ENCODE results near the gene EEPD1. TPM values are rescaled to one million over a fixed set of nuclear protein-coding genes. Genes with fewer than 3 reads are reported as not detected.
"Not testable (repeated sequence)": the region's sequence is repeated elsewhere in the genome, so short reads cannot be mapped to it uniquely, and the experiment has no call there.

The EEPD1 gene
- total RNA-seq, 1 donor from 2014 or later = 13.9 TPM

DNA sequence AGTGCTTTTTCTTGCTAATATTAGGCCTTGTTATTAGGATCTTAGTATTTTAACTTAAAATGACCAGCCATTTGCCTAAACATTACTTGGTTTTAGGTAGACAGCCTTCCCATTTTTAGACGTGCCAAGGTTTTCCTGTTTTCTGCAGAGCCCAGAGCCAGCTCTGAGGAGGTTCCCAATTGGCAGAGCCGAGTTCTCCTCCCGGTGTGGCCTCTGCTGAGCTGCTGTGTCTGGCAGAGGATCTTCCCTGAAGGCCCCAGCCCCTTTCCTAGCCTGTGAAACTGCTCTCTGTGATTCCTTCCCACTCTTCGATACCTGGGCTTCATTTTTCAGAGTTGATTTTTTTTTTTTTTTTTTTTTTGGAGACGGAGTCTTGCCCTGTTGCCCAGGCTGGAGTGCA is 91.4 kb downstream of the EEPD1 start:
- FAIRE-seq = no peak
- no peak for DNase-seq (ENCODE audit: low spot score in 2 of 2)

DNA sequence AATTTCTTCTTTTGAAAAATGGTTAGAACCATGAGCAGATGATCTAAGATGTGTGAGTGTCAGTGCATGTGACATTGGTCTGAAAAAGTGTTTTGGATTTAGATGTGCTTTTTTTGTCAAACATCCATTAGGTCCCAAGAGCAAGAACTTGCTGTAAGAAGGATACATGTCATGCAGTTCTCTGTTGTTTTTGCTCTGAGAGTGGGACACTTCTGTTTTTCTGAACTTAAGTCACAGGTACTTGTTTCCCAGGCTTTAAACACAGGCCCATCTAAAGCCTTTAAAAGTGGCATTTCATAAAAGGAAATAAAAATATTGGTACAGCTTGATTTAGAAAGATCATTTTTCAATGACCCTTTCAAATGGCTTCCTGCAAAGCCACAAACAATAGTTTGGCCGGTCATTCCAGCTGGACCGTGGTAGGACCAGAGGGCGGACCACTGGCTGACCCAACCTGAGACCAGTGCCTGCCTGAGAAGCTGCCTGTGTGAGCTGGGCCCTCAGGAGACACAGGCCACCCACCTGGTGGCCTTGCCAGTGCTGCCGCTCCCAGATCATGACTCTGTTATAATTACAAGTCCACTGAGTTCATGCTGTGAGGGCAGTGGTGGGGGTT is 92.7 kb downstream of the EEPD1 start:
- DNase-seq (ENCODE audit: low spot score in 2 of 2) = no peak
- no peak for FAIRE-seq

DNA sequence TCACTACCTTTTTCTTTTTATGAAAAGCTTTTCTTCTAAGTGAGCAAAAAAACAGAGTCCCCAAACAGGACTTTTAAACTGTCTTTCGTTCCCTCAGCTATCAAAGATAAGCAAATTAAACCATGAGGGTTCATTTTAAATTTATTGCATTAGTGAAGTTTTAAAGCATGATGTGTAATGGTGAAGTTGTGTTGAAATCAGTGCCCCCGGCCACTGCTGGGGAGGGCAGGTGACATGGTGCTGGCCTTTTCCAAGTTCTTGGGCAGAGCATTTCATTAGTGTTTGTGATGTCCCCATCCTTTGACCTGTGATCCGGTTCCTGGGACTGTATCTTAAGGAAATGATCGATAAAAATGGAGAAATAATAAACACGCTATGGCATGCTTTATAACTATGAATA is 96.0 kb downstream of the EEPD1 start:
- FAIRE-seq = no peak

DNA sequence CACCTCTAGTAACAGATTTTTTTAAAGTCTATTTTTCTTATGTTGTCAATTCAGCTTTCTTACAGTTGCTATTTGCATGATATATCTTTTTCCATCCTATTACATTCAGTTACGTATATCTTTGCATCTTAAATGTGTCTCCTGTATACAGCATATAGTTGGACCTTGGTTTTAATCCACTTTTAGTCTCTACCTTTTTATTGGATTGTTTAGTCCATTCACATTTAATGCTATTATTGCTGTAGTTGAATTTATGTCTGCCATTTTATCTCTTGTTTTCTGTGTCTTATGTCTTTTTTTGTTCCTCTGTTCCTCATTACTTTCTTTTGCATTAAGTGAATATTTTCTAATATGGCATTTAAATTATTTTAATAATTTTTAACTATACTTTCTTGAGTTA is 100.6 kb downstream of the EEPD1 start:
- DNase-seq (ENCODE audit: low spot score in 2 of 2) (no peak), FAIRE-seq (no peak)

More for the DNA sequence above, 96.0 kb downstream of the EEPD1 start:
- no peak for DNase-seq (ENCODE audit: low spot score in 2 of 2)

DNA sequence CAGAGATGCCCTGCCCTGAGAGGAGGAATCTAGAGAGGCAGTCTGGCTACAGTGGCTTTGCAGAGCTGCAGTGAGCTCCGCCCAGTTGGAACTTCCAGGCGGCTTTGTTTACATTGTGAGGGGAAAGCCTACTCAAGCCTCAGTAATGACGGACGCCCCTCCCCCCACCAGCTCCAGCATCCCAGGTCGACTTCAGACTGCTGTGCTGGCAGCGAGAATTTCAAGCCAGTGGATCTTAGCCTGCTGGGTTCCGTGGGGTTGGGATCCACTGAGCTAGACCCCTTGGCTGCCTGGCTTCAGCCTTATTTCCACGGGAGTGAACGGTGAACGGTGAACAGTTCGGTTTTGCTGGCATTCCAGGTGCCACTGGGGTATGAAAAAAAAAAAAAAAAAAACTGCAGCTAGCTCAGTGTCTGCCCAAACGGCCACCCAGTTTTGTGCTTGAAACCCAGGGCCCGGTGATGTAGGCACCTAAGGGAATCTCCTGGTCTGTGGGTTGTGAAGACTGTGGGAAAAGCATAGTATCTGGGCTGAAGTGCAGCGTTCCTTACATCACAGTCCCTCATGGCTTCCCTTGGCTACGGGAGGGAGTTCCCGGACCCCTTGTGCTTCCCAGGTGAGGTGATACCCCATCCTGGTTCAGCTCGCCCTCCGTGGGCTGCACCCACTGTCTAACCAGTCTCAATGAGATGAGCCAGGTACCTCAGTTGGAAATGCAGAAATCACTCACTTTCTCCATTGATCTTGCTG is 105.6 kb downstream of the EEPD1 start:
- not testable (repeated sequence) for FAIRE-seq; DNase-seq (ENCODE audit: low spot score in 2 of 2)

DNA sequence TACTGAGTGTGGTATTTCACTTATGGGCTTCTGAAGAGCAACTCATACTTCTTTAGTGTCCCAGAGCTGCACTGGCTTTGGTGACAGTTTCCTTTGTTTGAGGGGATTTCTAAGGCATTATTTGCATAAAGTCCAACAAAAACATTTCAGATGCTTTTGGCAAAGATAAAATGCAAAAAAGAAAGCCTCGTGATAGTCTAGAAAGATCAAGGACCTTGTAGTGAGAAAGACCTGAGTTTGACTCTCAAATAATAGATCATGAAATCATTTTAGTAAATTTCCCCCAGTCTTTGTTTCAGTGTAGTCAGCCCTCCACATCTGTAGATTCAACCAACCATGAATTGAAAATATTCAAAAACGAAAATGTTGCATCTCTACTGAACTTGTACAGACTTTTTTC is 107.4 kb downstream of the EEPD1 start:
- no peak for DNase-seq (ENCODE audit: low spot score in 2 of 2)
- FAIRE-seq = no peak

DNA sequence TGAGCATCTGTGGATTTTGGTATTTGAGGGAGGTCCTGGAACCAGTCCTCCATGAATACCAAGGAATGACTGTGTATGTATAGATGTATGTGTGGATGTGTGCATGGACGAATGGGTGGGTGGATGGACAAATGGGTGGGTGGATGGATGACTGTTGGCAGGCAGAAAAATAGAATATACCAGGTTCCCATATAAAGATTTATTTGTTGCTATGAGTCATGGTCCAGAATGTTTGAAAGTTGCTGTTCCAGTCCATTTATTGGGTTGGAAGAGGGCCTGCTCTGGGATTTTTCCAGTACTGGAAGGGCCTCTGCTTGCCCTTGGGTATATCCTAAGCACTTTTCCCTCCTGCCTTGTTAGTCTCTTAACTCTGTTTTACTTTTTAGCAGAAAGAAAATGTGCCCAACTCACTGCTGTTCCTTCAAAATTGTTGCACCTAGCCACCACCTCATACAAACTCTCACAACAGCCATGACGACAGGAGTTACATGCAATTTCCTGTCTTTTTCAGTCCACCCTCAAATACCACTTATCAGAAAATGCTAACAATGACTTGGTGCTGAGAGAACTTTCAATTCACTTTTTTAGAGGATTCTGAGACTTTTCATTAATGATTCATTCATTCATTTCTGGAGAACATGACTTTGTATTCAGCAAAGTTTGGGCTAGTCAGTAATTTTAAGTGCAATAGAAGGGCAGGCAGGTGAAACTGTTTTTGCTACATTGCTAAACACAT is 108.1 kb downstream of the EEPD1 start:
- FAIRE-seq (no peak), DNase-seq (ENCODE audit: low spot score in 2 of 2) (no peak)

DNA sequence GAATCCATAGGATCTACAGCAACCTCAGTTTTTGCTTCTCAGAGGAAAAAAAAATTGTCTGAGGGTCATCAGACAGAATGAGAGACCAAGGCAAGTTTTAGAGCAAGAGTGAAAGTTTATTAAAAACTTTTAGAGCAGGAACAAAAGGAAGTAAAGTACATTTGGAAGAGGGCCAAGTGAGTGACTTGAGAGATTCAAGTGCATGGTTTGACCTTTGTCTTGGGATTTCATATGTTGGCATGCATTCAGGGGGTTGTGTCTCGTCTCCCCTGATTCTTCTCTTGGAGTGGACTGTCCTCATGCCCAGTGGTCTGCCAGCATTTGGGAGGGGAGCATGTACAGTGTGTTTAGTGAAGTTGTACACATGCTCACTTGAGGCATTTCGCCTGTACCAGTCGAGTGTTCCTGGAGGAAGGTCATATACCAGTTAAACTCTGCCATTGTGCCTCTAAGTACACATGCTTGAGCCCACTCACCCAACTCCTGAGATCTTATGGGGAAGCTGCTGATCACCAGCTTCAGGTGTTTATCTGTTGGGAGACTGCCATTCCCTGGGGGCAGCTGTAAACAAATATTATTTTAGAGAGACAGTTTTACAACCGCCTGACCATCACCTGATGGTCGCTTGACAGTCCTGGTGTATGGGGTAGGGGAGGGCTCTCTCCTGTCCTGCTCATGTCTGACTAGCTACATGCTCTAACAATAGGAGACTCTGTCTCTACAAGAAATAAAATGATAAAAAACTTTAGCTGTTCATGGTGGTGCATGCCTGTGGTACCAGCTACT is 109.4 kb downstream of the EEPD1 start:
- FAIRE-seq (no peak), DNase-seq (ENCODE audit: low spot score in 2 of 2) (no peak)

DNA sequence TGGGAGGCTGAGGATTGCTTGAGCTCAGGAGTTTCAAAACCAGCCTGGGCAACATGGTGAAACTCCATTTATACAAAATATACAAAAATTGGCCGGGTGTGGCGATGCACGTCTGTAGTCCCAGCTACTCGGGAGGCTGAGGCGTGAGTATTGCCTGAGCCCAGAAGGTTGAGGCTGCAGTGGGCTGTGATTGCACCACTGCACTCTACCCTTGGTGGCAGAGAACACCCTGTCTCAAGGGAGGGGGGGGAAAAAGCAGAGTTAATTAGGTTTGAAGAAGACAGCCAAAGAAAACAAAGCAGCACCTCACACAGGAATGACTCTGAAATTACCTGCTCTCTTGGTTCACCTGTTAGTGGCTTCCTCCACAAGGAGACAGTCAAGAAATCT is 110.0 kb downstream of the EEPD1 start:
- no peak for FAIRE-seq
- DNase-seq (ENCODE audit: low spot score in 2 of 2) = no peak

DNA sequence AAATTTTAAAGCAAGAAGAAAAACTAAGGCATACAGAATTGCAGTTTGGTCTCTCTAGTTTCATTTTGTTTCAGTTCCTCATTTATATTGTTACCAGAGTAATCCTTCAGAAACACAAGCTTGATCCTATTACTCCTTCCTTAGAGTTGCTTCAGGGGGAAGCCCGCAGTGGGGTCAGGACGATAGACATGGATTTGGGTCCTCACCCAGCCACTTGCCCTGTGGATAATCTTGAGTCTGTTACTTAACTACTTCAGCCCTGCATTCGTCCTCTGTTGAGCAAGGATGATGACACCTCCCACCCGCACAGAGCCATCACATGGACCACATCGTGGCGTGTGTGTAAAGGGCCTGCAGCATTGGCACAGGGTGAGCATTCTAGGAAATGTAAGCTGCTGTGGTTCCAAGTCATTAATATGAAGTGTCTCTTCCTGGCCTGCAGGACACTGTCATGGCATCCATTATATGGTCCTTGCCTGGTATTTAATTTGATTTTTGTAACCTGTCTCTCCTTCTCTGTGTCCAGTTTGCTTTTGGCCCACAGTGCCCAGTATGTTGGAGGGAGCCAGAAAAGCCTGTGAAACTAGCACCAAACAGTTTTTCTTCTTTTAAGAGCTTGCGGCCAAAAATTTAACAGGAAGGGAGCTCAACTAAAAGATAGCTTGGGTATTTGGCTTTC is 111.2 kb downstream of the EEPD1 start:
- FAIRE-seq (no peak), DNase-seq (ENCODE audit: low spot score in 2 of 2) (no peak)

DNA sequence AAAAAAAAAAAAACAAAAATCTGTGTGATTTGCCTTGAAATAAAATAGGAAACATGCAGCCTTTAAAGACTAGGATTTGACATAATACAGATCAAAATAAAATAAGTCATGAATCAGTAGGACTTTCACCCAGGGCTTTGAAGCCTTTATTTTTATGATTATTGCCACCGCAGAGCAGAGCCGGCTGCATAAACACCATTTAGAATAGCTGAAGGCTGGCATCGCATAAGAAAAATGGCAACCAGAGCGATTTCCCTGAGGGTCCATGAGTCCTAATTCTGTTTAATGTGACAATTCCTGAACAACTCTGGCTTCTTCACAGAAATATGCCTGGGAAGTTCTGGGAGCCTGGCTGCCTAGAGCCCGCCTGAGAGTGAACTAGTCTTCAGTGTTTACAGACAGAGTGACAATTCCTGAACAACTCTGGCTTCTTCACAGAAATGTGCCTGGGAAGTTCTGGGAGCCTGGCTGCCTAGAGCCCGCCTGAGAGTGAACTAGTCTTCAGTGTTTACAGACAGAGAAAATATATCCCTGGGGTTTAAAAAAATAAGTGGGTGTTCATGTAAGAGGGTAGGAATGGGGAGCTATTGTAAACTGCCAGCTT is 112.0 kb downstream of the EEPD1 start:
- no peak for DNase-seq (ENCODE audit: low spot score in 2 of 2)
- FAIRE-seq = no peak

DNA sequence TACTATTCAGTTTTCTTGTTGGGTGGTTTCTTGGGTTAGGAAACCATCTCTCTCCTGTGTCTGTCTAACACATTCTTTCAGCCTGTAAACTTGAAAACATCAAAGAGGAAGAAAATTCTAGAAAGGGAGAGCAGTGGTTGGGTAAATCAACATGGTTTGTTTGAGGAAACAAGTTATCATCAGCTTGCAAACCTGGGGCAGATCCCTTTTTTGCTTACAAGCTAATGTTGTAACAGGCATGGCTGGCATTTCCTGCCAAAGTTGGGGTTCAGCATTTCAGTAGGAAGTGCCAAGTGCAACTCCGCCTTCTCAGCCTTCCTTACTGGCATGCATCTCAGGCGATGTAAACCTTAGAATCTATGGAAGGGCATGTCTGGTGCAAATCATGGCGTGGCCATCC is 112.6 kb downstream of the EEPD1 start:
- FAIRE-seq = no peak

DNA sequence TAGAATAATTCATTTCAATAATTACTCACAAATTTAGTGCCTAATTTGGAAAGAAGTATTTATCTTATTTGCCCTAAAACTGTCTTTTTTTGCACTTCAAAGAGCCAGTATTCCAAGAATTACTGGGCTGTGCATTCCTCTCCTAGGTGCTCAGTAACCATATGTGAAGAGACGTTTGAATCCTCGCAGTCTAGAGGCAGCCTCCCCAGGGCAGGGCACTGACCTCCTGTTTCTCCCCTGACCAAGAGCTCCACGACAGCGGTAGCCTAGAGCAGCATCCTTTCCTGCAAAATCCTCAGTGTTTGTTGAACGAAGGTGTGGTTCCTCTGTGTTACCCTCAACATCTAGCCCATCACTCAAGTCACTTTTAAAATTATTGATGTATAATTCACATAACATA is 113.1 kb downstream of the EEPD1 start:
- DNase-seq (ENCODE audit: low spot score in 2 of 2) (no peak), FAIRE-seq (no peak)

More for the DNA sequence above, 112.6 kb downstream of the EEPD1 start:
- DNase-seq (ENCODE audit: low spot score in 2 of 2) = no peak

DNA sequence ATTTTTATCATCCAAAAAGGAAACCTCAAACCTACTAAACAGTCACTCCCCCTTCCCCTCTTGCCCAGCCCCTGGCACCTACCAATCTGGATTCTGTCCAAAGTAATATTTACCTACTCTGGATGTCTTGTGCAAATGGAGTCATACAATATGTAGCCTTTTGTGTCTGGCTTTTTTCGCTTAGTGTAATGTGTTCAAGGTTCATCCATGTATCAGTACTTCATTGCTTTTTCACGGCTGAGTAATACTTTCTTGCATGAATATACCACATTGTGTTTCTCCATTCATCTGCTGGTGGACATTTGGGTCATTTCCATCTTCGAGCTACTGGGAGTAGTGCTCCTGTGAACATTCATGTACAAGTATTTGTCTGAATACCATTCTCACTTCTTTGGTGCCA is 113.6 kb downstream of the EEPD1 start:
- DNase-seq (ENCODE audit: low spot score in 2 of 2) (no peak), FAIRE-seq (no peak)

DNA sequence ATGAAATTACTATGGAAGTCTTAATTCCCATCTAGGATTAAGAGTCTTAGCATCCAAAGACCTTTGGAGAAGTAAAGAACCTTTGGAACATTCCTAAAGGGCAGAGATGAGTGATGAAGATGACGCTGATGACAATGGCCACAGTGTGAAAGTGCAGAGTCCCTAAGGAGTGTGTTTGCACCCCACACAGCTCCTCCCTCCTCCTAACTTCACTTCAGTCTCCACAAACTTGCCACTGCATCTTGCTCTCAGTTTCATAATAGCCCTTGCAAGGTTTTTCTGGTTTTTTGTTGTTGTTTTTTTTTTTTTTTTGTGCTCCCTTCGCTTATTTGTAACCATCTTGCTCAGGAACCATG is 119.1 kb downstream of the EEPD1 start:
- DNase-seq (ENCODE audit: low spot score in 2 of 2) (no peak), FAIRE-seq (no peak)

DNA sequence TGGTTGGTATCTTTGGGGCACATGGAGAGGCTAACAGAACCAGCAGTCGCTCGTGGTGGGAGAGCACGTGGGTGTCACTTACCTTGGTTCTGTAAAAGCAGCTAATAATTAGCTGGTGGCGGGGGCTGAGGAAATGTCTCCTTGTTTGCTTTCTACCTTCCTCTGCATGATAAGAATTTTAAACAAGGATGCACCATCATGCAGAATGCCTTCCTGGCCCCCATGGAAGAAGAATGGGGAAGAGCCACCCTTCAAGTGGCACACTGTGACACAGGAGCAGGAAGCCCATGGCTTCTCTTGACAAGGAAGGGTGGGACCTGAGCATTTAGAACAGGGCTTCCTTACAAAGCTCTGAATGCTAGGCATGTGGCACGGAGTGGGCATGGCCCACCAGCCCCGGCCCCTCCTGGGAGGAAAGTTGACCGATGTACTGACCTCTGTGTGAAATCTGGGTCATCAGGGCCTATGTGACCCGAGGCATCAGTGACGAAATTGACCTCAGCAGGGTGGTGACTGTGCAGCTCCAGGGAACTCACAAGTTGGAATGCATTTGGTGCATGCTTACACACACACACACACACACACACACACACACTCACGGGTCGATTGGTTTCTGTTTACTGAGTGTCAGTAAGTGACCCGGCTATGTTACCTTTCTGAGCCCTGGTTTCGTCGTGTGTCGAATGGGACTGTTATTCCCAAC is 119.7 kb downstream of the EEPD1 start:
- no peak for FAIRE-seq

DNA sequence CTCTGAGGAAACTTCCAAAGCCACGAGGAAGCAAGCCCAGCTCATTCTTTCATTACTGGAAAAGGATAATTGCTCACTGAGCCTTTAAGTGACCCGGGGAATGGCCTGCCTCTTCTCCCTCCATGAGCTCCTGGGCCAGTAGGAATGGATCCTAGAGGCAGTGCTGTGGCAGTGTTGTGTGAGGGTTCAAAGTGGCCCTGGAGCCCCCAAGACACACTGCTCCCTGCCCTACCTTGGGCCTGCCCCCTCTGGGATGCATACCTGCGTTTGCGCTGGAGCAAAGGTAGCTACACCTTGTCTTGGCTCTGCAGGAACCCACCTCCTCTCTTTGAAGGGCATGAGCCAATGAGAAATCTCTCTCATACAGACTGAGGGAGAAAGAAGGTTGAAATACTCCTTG is 120.8 kb downstream of the EEPD1 start:
- FAIRE-seq = no peak

More for the DNA sequence above, 119.7 kb downstream of the EEPD1 start:
- DNase-seq (ENCODE audit: low spot score in 2 of 2) = no peak

DNA sequence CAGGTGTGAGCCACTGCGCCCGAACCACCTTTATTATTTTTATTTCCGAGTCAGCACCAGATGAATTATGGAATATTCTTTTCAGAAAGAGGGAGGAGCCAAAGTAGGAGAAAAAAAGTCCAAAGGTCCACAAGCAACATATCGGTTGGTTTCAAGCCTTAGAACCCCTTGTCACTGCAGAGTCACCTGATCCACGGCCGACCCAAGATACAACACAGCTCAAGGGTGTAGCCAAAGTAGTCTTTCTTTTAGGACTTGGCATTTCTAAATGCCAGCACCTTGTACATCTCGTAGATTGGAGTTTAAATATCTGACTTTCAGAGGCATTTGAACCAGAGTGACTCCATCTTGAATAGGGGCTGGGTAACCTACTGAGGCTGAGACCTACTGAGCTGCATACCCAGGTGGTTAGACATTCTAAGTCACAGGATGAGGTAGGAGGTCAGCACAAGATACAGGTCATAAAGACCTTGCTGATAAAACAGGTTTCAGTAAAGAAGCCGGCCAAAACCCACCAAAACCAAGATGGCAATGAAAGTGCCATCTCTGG is 122.8 kb downstream of the EEPD1 start:
- no peak for DNase-seq (ENCODE audit: low spot score in 2 of 2)
- FAIRE-seq = no peak

More for the DNA sequence above, 120.8 kb downstream of the EEPD1 start:
- no peak for DNase-seq (ENCODE audit: low spot score in 2 of 2)

Data from frontal cortex (tissue), 4 donors.